Measurements from ENCODE around the gene RALGAPB.

The RALGAPB gene

DNA sequence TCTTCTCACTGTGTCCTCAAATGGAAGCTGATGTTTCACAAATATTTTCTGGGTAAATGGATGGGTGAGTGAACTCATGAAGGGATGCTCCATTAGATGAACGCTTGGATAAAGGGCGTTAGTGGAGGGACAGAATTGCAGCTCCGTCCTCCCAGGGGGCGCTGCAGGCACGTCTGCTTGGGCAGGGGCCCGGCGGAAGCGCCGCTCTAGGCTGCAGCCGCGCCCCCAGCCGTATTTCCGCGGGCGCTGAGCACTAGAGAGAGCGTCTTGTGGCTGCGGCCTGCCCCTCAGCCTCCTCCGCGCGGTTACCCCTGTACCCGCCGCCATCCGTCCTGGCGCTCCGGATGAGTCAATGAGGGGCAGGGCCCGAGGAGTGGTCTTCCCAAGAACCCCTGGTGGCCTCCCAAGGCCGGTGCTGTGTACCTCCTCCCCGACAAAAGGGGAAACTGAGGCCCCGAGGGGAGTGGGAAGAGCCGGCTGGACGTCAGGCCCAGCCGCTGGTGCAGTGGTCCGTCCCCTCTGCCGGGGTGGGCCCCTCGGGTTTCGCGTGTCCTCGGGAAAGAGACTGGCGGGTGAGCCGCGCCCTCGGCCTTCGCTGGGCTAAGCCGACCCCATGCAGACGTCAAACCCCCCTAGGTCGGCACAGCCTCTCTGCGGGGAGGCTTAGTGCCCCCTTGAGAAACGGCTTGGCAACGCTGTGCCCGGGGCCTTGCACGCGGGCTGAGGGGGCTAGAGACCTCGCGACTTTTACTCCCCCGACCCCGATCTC is 26.0 kb upstream of the RALGAPB start:
- peak overlapping the region; percentile 92 to 94 for H3K9ac ChIP-seq (ENCODE audit: low read depth in 1 of 2, low read length in 2 of 2)
- H3K9me3 ChIP-seq (ENCODE audit: control insufficient read depth in 2 of 2, low read length in 2 of 2): no peaks in the 10 kb centered on the region
- peaks cover 15 to 18% of the 10 kb centered on the region in 2 donors for H3K36me3 ChIP-seq (ENCODE audit: control insufficient read depth in 2 of 2, insufficient read depth in 2 of 2, low read length in 2 of 2)
- peaks cover 15 to 20% of the 10 kb centered on the region in 2 donors for H3K4me1 ChIP-seq (ENCODE audit: control insufficient read depth in 2 of 2, insufficient read depth in 2 of 2, low read length in 2 of 2)
- no peaks in the 10 kb centered on the region for H3K27me3 ChIP-seq (ENCODE audit: control insufficient read depth in 2 of 2, insufficient read depth in 2 of 2, low read length in 2 of 2)
- H3K27ac ChIP-seq (ENCODE audit: low read depth in 2 of 2, low read length in 2 of 2): peak overlapping the region; percentile 77 to 79
- peak overlapping the region; percentile 82 to 89 for H3K4me3 ChIP-seq (ENCODE audit: low read length in 2 of 2)

DNA sequence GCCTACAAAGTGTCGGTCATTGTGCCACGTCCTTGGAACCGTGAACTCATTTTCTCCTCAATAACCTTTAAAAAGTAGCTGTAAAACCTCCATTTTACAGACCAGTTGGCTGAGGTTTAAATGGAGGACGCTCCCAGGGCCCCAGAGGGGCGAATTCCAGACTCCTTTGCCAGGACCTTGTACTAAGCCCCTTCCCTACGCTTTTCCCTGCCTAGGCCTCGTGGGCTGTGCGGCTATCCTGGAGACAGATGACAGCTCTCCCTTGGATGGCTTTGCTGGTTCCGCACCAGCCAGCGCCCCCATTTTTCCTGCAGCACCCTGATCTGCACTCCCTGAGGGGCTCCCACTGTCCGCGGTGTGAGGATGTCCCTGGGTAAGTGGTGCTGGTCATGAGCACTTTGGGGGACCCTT is 25.4 kb upstream of the RALGAPB start:
- H3K27ac ChIP-seq (ENCODE audit: low read depth in 2 of 2, low read length in 2 of 2): peak overlapping the region in 1 of 2 donors; percentile 79
- H3K9ac ChIP-seq (ENCODE audit: low read depth in 1 of 2, low read length in 2 of 2): peak overlapping the region; percentile 92 to 94
- peaks cover 15 to 18% of the 10 kb centered on the region in 2 donors for H3K36me3 ChIP-seq (ENCODE audit: control insufficient read depth in 2 of 2, insufficient read depth in 2 of 2, low read length in 2 of 2)
- H3K27me3 ChIP-seq (ENCODE audit: control insufficient read depth in 2 of 2, insufficient read depth in 2 of 2, low read length in 2 of 2): no peaks in the 10 kb centered on the region
- H3K9me3 ChIP-seq (ENCODE audit: control insufficient read depth in 2 of 2, low read length in 2 of 2): no peaks in the 10 kb centered on the region
- peak overlapping the region; percentile 82 to 89 for H3K4me3 ChIP-seq (ENCODE audit: low read length in 2 of 2)
- peaks cover 15 to 20% of the 10 kb centered on the region in 2 donors for H3K4me1 ChIP-seq (ENCODE audit: control insufficient read depth in 2 of 2, insufficient read depth in 2 of 2, low read length in 2 of 2)

DNA sequence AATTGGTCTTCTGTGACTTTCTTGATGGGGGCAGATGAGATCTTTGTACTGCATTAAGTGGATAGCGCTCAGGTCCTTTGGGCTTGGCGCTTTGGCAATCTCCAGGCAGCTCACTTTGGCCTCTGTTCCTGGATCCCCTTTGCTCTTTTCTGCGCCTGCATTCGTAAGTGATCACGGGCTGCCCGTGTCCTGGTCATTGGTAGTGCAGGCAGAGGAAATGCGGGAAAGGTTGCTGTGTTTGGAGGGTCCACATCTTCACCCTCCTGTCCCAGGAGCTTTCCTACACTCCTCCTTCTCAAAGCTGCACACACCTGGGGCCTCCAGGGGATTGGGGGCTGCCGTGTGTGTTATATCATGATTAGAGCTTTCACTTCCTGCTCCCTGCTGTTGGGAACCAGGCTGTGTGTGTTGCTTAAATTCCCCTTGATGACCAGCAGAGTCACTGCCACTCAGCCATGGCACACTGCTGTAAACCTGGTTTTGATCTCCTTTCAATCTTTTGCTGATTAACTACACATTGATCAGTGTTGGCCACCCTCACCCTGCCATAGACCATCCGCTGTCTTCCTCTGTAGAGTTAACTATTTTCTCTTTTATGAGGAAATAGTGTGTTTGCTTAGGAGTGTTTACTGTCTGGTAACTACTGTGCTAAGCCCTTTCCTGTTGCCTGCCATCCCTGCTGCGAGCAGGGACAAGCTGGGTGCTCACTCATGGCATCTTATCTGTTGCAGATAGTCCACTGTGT is 24.5 kb upstream of the RALGAPB start:
- Histone ChIP-seq H3K27me3 (ENCODE audit: control insufficient read depth in 2 of 2, insufficient read depth in 2 of 2, low read length in 2 of 2) (no peaks in the 10 kb centered on the region), H3K4me3 (ENCODE audit: low read length in 2 of 2) (peak overlapping the region in 1 of 2 donors; percentile 50)

GRCh38 chr20:38449046-38449445 is 23.6 kb upstream of the RALGAPB start:
- no peaks in the 10 kb centered on the region for H3K27me3 ChIP-seq (ENCODE audit: control insufficient read depth in 2 of 2, insufficient read depth in 2 of 2, low read length in 2 of 2)
- H3K27ac ChIP-seq (ENCODE audit: low read depth in 2 of 2, low read length in 2 of 2): no peak overlapping the region
- H3K4me1 ChIP-seq (ENCODE audit: control insufficient read depth in 2 of 2, insufficient read depth in 2 of 2, low read length in 2 of 2): peaks cover 15 to 20% of the 10 kb centered on the region in 2 donors
- H3K9ac ChIP-seq (ENCODE audit: low read depth in 1 of 2, low read length in 2 of 2): no peak overlapping the region
- no peak overlapping the region for H3K4me3 ChIP-seq (ENCODE audit: low read length in 2 of 2)
- peaks cover 15 to 18% of the 10 kb centered on the region in 2 donors for H3K36me3 ChIP-seq (ENCODE audit: control insufficient read depth in 2 of 2, insufficient read depth in 2 of 2, low read length in 2 of 2)
- no peaks in the 10 kb centered on the region for H3K9me3 ChIP-seq (ENCODE audit: control insufficient read depth in 2 of 2, low read length in 2 of 2)

More for the DNA sequence above, 24.5 kb upstream of the RALGAPB start:
- peak overlapping the region in 1 of 2 donors; percentile 32 for H3K27ac ChIP-seq (ENCODE audit: low read depth in 2 of 2, low read length in 2 of 2)
- H3K4me1 ChIP-seq (ENCODE audit: control insufficient read depth in 2 of 2, insufficient read depth in 2 of 2, low read length in 2 of 2): peaks cover 15 to 20% of the 10 kb centered on the region in 2 donors
- H3K9ac ChIP-seq (ENCODE audit: low read depth in 1 of 2, low read length in 2 of 2): peak overlapping the region; percentile 38 to 39
- peaks cover 15 to 18% of the 10 kb centered on the region in 2 donors for H3K36me3 ChIP-seq (ENCODE audit: control insufficient read depth in 2 of 2, insufficient read depth in 2 of 2, low read length in 2 of 2)
- no peaks in the 10 kb centered on the region for H3K9me3 ChIP-seq (ENCODE audit: control insufficient read depth in 2 of 2, low read length in 2 of 2)

GRCh38 chr20:38450412-38450975 is 22.1 kb upstream of the RALGAPB start:
- Histone ChIP-seq H3K9me3 (ENCODE audit: control insufficient read depth in 2 of 2, low read length in 2 of 2) (no peaks in the 10 kb centered on the region), H3K4me1 (ENCODE audit: control insufficient read depth in 2 of 2, insufficient read depth in 2 of 2, low read length in 2 of 2) (peaks cover 15 to 20% of the 10 kb centered on the region in 2 donors), H3K36me3 (ENCODE audit: control insufficient read depth in 2 of 2, insufficient read depth in 2 of 2, low read length in 2 of 2) (peaks cover 15 to 18% of the 10 kb centered on the region in 2 donors), H3K27ac (ENCODE audit: low read depth in 2 of 2, low read length in 2 of 2) (no peak overlapping the region), H3K9ac (ENCODE audit: low read depth in 1 of 2, low read length in 2 of 2) (no peak overlapping the region), H3K27me3 (ENCODE audit: control insufficient read depth in 2 of 2, insufficient read depth in 2 of 2, low read length in 2 of 2) (no peaks in the 10 kb centered on the region), H3K4me3 (ENCODE audit: low read length in 2 of 2) (no peak overlapping the region)

GRCh38 chr20:38452880-38453624 is 19.6 kb upstream of the RALGAPB start:
- Histone ChIP-seq H3K27ac (ENCODE audit: low read depth in 2 of 2, low read length in 2 of 2) (no peak overlapping the region), H3K4me1 (ENCODE audit: control insufficient read depth in 2 of 2, insufficient read depth in 2 of 2, low read length in 2 of 2) (peaks cover 5 to 8% of the 10 kb centered on the region in 2 donors), H3K27me3 (ENCODE audit: control insufficient read depth in 2 of 2, insufficient read depth in 2 of 2, low read length in 2 of 2) (no peaks in the 10 kb centered on the region), H3K36me3 (ENCODE audit: control insufficient read depth in 2 of 2, insufficient read depth in 2 of 2, low read length in 2 of 2) (peaks cover 15 to 18% of the 10 kb centered on the region in 2 donors), H3K9ac (ENCODE audit: low read depth in 1 of 2, low read length in 2 of 2) (no peak overlapping the region), H3K4me3 (ENCODE audit: low read length in 2 of 2) (no peak overlapping the region), H3K9me3 (ENCODE audit: control insufficient read depth in 2 of 2, low read length in 2 of 2) (no peaks in the 10 kb centered on the region)

- no peak overlapping the region for H3K9ac ChIP-seq (ENCODE audit: low read depth in 1 of 2, low read length in 2 of 2)
- peaks cover 15 to 17% of the 10 kb centered on the region in 2 donors for H3K36me3 ChIP-seq (ENCODE audit: control insufficient read depth in 2 of 2, insufficient read depth in 2 of 2, low read length in 2 of 2)
- H3K27ac ChIP-seq (ENCODE audit: low read depth in 2 of 2, low read length in 2 of 2): peak overlapping the region in 1 of 2 donors; percentile 48
- H3K27me3 ChIP-seq (ENCODE audit: control insufficient read depth in 2 of 2, insufficient read depth in 2 of 2, low read length in 2 of 2): no peaks in the 10 kb centered on the region
- H3K4me1 ChIP-seq (ENCODE audit: control insufficient read depth in 2 of 2, insufficient read depth in 2 of 2, low read length in 2 of 2): no peaks in the 10 kb centered on the region
- H3K4me3 ChIP-seq (ENCODE audit: low read length in 2 of 2): no peak overlapping the region
- H3K9me3 ChIP-seq (ENCODE audit: control insufficient read depth in 2 of 2, low read length in 2 of 2): no peaks in the 10 kb centered on the region
These were observed 18.7 kb upstream of the RALGAPB start for GRCh38 chr20:38453941-38454340.

DNA sequence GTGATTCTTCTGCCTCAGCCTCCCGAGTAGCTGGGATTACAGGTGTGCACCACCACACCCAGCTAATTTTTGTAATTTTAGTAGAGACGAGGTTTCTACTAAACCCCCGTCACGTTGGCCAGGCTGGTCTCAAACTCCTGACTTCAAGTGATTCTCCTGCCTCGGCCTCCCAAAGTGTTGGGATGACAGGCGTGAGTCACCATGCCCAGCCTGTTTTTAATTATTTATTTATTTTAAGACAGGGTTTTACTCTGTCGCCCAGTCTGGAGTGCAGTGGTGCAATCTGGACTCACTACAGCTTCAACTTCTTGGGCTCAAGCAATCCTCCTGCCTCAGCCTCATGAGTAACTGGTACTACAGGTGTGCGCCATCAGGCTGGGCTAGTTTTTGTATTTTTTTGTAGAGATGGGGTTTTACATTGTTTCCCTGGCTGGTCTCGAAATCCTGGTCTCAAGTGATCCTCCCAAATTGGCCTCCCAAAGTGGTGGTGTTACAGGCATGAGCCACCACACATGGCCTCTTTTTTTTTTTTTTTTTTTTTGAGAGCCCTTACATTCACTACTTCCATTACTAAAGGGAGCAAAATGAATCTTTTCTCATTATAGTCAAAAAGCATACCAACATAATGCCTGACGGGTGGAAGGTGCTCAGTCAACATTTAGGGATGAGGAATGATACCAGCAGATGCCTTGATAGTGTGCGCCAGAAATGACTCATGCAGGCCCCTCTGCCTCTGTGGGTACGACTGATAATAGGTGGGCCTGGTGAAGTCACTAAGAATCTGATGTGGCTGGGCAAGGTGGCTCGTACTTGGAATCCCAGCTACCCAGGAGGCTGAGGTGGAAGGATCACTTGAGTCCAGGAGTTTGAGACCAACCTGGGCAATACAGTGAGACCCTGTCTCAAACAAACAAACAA is 17.8 kb upstream of the RALGAPB start:
- no peaks in the 10 kb centered on the region for H3K4me1 ChIP-seq (ENCODE audit: control insufficient read depth in 2 of 2, insufficient read depth in 2 of 2, low read length in 2 of 2)
- no peak overlapping the region for H3K27ac ChIP-seq (ENCODE audit: low read depth in 2 of 2, low read length in 2 of 2)
- peaks cover 8 to 9% of the 10 kb centered on the region in 2 donors for H3K36me3 ChIP-seq (ENCODE audit: control insufficient read depth in 2 of 2, insufficient read depth in 2 of 2, low read length in 2 of 2)
- no peak overlapping the region for H3K4me3 ChIP-seq (ENCODE audit: low read length in 2 of 2)
- H3K27me3 ChIP-seq (ENCODE audit: control insufficient read depth in 2 of 2, insufficient read depth in 2 of 2, low read length in 2 of 2): no peaks in the 10 kb centered on the region
- no peaks in the 10 kb centered on the region for H3K9me3 ChIP-seq (ENCODE audit: control insufficient read depth in 2 of 2, low read length in 2 of 2)
- no peak overlapping the region for H3K9ac ChIP-seq (ENCODE audit: low read depth in 1 of 2, low read length in 2 of 2)

DNA sequence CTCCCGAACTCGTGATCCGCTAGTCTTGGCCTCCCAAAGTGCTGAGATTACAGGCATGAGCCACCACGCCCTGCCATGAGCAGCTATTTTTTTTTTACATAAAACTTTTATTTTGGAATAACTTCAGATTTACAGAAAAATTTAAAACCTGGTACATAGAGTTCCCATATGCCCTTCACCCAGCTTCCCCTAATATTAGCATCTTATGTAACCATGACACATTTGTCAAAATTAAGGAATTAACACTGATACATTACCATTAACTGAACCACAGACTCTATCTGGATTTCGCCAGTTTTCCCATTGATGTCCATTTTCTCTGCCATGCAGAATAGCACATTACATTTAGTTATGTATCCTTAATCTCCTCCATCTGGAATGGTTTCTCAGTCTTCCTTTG is 14.3 kb upstream of the RALGAPB start:
- no peak overlapping the region for H3K27ac ChIP-seq (ENCODE audit: low read depth in 2 of 2, low read length in 2 of 2)
- no peak overlapping the region for H3K9ac ChIP-seq (ENCODE audit: low read depth in 1 of 2, low read length in 2 of 2)
- H3K4me1 ChIP-seq (ENCODE audit: control insufficient read depth in 2 of 2, insufficient read depth in 2 of 2, low read length in 2 of 2): peaks cover 0 to 3% of the 10 kb centered on the region in 2 donors
- H3K4me3 ChIP-seq (ENCODE audit: low read length in 2 of 2): no peak overlapping the region
- no peaks in the 10 kb centered on the region for H3K9me3 ChIP-seq (ENCODE audit: control insufficient read depth in 2 of 2, low read length in 2 of 2)
- no peaks in the 10 kb centered on the region for H3K27me3 ChIP-seq (ENCODE audit: control insufficient read depth in 2 of 2, insufficient read depth in 2 of 2, low read length in 2 of 2)
- no peaks in the 10 kb centered on the region for H3K36me3 ChIP-seq (ENCODE audit: control insufficient read depth in 2 of 2, insufficient read depth in 2 of 2, low read length in 2 of 2)
